HTR-8/SVneo (cell line): ENCODE data around the gene MED12L.

Experiments used
- DNase-seq: peaks from one replicate; pipeline ENCODE4 v3.0.0; 2011; ENCODE audit warnings: low spot score, mixed read lengths; ENCODE audit not compliant: insufficient read length
- FAIRE-seq: peaks from 2 replicates; lab custom pipeline; 2011; peaks lifted over from hg19 to GRCh38; lab: Jason Lieb, UNC

Gene MED12L

DNA sequence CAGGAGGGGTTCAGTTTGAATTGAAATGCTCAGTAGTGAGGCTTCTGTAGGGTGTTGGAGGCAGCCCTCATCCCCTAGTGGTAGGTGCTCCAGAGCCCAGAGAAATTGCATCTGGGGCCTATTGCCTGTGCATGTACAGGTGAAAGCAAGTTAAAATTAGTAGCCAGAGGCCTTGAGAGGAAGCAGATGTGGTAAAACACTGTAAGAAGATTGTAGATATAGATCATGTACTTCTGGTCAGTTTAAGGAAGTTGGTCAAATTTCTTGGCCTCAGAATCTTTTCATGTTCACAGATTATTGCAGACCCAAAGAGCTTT lies 340.8 kb downstream of the MED12L start:
- no peak for DNase-seq
- no peak for FAIRE-seq

DNA sequence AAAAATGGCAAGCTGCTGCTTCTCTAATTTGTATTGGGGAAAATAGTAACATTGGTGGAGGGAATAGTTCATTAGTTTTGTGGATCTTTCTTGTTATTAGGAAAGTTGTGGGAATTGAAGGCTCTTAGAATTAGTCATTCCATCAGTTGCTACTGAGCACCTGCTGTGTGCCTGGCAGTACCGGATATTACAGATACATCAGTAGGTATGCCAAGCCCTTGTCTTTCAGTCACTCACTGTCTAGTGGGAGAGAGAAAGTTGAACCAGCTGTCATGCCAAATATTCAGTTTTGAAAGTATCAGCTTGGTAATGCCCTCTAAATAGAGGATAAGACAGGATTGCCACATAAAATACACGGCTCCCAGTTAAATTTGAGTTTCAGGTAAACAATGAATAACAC lies 342.9 kb downstream of the MED12L start:
- FAIRE-seq, result no peak
- no peak for DNase-seq

DNA sequence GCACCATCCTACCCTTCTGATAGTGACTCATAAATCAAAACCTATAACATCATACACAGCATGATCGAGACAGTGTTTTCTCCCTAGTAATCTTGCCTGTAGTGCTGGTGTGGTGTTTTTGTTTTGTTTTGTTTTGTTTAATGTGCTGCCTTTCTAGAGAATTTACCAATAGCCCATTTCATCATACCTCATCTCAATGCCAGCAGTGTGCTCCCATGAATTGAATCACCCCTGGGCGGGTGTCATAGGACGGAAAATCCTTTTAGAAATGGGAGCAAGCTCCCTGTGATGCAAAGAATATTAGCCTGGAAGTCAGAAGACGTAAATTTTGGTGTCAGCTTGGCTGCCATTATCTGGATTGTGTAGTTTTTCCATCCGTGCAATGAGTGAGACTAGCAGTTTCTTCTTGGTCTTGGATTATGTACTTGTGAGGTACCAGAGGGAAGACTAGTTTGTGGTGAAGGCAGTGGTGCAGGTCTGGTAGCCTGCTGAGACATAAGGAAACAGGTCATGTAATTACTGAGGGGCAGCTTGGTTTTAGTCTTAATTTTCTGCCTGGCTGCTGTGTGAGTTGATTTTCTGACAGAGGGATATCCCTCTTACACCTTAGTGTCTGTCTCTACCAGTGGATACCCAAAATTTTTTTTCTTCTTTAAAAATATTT lies 345.5 kb downstream of the MED12L start:
- no peak for FAIRE-seq

DNA sequence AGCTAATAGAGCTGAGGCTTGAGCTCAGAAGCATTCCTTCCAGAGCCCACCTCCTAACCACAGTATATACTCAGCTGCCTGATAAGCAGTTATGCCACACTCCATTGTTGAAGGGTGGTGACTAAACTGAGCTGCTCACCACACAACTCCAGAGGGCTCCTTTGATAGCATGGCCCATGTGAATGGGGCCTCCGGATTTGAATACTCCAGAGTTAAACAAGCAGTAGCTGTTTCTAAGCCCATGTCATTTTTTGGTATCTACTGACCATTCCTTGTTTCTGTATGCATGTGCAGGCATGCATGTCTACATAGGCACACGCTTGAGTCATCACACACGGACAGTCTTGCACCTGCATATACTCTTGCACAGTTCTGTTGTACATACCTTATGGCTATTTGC lies 346.5 kb downstream of the MED12L start:
- DNase-seq (no peak), FAIRE-seq (no peak)

More for the DNA sequence above, 345.5 kb downstream of the MED12L start:
- DNase-seq, result no peak

DNA sequence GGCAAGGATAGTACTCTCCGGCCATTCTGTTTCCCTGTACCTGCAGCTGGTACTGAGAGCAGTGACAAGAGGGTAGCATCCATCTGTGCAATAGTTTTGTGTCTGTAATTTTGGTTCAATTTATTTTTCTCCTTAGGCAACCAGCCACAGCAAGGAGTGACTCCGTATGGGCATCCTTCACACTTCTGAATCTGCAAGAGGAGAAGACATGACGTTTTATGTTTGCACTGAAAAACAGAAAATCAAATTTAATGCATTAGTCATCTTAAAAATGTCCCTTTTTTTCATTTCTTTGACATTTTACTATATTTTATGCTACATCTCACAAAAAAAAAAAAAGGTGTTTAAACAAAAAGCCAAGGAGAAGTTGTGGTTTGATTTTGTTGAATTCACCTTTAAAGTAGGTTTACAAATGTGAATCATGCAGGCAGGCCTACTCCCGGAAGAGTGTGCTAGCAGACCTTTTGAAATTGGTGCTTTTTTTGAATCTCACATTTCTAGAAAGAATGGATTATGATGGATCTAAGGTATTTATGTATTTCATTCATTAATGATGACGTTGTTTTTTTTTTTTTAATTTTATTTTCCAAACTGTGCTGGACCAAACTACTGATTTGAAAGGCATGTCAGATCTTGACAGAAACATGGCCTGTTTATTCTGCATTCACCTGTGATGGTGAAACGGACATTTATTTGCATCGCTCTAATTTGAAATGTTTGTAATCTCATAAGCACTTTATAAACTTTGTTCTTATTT lies 347.3 kb downstream of the MED12L start:
- DNase-seq (no peak), FAIRE-seq (no peak)

DNA sequence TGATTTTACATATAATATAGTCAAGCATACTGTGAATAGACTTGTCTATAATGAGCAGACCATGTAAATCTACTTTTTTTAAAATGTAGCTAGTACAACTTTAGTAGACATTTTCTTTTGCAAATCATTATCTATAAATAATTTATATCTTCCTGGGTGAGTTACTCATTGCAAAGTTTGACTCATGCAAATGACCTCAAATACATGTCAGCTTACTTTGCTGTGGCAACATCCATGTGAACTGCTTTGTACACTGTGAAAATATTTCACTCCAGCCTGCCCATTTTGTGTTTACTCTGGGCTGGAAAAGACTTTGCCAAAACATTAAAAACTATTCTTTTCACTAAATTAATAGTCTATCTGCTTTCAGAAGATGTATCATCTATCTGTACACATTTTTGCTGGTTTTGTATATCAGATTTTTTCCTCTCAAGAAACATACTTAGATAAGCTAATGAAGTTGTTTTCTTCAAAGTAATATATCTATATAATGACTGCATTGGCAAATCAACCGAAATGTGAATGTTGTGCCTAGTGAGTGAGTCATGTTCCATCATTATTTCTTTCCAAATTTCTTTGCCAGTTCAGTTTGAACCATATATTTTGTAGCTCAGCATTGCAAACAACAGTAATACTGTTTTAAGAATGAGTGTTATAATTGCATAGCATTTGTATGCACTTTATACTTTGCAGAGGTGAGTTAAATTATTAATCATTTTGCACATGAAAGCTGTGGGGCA lies 348.9 kb downstream of the MED12L start:
- DNase-seq (no peak), FAIRE-seq (no peak)

DNA sequence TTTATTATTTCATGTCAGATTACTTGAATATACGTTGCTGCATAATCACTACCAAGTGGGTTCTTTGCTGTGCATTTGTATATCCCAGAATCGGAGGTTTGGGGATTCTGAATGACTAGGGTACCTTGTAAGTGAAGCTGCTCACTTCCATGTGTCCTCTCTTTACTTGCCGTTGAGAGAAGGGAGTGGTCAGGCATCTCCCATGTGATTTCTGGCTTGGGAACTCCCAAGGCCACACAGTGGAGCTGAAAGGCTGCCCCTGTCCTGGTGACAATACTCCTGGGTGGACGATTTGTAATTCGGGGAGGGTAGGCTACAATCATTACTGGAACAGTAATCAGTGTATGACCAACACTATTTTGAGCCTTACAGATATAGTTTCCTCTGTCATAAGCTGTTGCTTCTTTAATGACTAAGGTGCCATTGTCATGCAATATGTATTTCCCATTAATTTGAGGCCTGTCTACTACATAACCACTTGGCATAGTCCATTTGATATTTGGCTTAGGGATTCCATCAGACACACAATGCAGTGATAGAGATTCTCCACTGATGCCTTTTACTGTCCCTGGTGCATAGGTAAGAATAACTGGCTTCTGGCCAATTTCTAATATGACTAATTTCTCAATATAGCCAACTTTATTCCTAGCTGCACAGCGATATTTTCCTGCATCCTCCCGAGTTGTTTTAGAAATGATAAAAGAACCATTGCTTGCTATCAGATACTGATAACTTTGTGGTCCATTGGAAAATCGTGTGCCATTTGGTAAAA lies 351.4 kb downstream of the MED12L start:
- no peak for DNase-seq
- FAIRE-seq, result peak; percentile 13

DNA sequence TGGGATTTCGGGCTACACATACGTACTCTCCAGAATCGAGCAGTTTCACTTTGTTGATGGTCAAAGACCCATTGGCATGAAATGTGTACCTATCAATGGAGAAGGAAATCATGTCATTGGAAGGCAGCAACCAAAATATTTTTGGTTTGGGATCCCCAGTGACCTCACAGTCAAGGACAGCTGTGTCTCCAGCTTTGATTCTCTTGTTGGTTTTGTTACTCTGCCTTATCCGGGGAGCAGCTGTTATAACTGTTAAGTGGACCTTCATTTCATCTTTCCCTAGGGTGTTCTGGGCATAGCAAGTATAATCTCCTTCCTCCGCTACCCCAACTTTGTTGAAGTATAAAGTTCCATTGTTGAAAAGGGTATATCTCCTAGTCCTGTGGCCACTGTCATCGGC lies 352.4 kb downstream of the MED12L start:
- no peak for FAIRE-seq

DNA sequence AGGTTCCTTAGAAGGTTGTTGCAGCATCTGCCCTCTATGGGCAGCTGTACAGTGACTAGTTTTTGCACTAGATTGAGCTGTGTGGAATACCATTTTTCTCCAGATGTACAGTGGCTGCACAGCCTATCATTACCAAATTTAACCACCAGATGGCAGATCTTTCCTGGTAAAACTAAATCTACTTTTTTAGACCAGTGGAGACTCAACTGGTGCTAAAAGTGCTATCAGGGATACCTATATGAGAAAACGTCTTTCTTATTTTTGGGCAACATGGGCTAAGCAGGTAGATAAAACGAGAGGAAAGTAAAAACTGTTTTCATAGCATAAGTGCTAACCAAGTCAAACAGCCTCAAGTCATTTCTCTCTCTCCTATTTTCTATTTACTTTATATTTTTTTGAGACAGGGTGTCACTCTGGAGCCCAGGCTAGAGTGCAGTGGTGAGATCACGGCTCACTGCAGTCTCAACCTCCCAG lies 354.2 kb downstream of the MED12L start:
- DNase-seq (peak; percentile 62), FAIRE-seq (peak; percentile 58)

More for the DNA sequence above, 352.4 kb downstream of the MED12L start:
- no peak for DNase-seq

DNA sequence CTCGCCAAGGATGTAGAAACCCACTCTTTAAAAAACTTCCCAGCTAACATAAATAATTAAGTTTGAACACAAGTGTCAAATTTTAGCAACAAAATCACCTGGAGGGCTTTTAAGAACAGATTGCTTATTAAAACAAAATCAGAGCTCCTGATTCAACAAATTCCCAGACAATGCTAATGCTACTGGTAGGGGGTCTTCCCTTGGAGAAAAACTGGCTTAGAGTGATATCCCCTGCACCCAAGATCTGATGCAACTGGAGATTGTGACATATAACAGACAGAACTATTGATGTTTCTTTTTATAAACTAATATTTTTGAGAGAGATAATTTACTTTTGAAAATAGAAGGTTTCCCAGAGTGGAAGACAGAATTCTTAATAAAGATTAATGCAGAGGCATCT lies 355.5 kb downstream of the MED12L start:
- FAIRE-seq (no peak), DNase-seq (no peak)

DNA sequence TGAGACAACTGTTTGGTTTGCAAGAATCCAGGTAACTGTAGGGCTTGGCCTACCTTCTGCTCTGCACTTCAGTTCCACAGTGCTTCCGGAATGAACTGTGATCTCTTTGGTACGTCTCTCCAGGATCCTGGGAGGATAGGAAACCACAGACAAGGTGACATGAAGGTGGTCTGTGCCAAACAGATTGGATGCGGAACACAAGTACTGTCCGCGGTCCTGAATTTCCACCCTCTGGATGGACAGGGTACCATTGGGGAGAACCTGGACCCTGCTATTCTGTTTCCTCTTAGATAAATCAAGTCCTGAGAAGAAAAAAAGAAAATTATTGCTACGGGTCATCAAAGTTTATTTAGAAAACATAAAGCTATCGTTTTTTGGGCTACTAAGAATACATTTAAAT lies 358.1 kb downstream of the MED12L start:
- DNase-seq (no peak), FAIRE-seq (no peak)

DNA sequence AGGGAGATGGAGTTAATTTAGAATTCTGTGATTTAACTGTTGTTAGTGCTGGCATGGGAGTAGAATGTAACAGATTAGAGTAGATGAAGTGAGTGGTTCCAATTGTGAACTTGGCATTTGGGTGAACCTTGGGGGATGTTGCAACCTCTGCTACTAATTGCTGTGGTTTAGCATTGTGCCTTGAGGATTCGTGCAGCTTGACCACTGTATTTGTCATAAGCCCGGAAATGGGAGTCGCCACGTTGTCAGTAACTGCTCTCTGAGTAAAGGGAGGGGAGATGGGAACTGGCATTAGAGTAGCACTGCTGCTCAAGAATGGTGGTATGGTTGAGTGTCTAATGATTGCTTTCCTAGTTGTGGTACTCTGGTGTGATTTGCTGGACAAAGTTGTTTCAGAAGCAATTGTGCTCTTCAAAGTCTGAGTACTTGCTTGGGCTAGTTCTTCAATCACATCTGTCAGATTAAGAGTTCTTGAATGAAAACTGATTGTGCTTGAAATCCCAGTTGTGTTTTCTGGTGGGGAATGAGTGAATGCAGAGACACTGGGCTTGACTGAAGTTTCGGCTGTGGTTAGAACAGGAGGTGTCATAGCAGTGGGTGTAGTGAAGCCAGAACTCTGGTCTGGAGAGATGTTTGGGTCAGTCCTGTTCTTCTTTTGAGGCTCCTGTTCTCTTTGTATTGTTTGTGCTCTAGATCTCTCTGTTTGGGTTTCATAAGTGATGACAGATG lies 360.0 kb downstream of the MED12L start:
- DNase-seq, result peak; percentile 51
- no peak for FAIRE-seq

DNA sequence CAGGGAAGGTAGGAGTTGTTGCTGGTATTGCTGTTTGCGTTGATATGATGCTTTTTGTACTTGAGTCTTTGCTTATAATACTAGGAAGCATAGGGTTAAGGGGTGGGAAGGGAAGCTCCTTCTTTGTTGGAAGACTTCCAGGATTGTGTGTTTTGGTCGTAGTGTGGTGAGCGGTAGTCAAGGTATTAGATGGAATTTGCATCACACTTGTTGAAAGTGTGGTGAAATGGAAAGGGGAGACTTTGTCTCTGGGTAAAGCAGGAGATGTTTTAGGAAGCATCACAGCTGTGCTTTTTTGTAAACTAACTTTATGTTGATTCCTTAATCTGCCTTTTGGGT lies 360.5 kb downstream of the MED12L start:
- FAIRE-seq (no peak), DNase-seq (no peak)

DNA sequence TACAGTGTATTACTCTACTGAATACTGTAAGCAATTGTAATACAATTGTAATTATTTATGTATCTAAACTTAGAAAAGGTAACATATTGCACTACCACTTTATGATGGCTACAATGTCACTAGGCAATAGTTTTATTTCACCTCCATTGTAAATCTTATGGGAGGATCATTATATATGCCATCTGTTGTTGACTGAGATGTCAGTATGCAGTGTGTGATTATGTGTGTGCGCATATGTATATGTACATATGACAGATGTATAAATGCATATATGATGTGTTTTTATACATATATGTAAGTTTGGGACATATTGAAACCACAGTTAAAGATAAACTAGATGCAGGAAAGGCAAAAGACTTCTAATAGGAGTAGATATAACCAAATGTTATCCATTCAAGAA lies 366.9 kb downstream of the MED12L start:
- DNase-seq (no peak), FAIRE-seq (no peak)

DNA sequence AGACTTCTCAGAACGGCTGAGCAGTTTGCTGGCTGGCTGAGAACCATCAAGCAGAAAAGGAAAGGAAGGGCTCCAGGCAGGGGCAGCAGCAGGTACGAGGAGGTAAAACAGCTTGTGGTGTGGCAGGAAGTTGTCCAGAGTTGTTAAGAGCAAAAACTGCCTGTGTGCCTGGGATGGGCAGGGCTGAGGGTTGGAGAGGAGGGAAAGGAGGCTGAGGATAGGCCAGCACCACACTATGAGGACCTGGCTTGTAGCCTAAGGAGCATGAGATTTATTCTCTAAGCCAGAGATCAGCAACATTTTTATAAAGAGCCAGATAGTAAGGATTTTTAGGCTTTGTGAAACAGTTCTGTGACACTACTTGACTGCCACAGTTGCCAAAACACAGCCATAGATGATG lies 367.4 kb downstream of the MED12L start:
- no peak for FAIRE-seq

DNA sequence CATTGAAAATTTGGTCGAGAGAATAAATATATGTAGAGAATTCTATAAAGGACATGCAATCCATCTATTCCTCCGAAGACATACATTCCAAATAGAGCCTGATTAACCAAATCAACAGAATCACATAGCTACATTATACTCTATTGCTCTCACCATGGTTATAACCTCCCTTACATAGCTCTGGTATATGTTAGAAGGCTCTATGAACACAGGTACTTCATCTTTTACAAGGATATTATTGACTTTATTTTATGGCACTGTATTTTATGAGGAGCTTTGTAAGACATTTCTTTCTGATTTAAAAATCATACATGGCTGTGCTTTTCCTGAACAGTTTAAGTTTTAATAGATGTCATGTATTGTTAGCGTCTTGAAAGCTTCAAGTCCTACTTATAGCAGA lies 370.6 kb downstream of the MED12L start:
- DNase-seq (no peak), FAIRE-seq (no peak)

More for the DNA sequence above, 367.4 kb downstream of the MED12L start:
- DNase-seq, result no peak

DNA sequence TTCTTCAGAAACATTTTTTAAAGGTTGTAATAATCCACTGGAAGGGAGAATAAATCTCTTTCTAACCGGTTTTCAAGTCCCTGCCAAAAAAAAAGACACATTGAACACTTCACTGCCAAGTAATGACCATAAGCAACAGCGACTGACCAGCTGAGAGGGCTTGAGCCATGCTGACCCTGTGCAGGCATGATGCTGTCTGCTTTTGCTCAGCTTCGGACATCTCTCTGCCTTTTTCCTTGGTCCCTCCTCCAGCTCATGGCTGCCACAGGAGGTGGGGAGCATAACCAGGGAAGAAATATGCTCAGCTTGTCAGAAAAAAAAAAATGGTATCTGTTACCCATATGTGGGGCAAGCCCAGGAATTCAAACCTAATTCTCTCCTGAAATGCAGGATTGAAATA lies 373.9 kb downstream of the MED12L start:
- FAIRE-seq (no peak), DNase-seq (no peak)

DNA sequence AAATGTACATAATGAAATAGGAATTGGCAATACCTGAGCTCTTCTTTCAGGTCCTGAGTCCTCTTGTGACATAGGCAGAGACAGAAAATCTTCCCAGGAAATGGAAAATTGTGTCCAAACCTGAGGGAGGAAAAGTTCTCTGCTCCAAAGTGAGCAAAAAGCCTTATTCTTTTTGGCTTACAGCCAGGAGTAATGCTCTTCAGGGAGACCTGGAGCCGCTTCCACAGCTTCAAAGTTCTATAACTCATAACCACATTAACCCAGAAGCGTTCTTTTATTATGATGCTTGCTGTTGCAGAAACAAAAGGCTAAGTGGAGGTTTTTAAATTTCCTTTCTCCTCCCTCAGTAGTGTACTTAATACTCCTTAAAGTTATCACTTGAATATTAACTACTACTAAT lies 374.8 kb downstream of the MED12L start:
- DNase-seq (no peak), FAIRE-seq (no peak)

DNA sequence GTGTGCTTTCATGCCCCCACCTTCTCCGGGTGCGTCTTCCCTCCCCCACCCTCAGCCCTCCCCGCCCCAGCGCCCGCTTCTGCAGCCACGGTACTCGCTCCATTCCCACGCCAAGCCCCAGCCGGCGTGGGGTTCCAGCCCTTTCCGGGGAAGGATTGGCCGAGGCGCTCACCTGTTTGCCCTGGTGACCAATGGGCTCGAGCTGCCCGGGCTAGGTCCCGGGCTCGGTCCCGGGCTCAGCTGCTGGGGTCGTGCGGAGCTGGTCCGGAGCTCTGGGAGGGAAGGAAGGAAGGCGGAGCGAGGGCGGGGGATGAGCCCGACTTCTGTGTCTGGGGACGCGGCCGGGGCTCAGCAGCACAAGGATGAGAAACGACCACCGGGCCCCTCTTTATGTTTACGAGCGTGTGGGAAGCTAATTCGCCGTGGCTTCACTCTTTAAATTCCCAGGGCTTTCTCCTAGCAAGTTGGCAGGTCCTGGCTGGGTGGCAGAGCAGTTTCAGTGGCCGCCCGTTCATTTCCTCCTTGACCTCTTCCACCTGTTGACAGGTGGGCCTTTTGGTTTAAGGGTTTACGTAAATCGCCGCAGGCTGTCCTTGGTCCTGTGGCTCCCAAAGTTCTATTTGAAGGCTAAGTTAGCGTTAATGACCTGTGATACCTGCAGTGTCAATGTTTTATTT lies 375.4 kb downstream of the MED12L start, which contains the start of gene IGSF10:
IGSF10 (minus strand) TSS at position 288 of the 677 bp plus-strand sequence. CDS start 2,352 bp downstream, outside the sequence.
- DNase-seq, result peak; percentile 27
- no peak for FAIRE-seq
